H1 (cell line): ENCODE results near the gene SFTPB. TPM values are rescaled to one million over a fixed set of nuclear protein-coding genes. Genes with fewer than 3 reads are reported as not detected.

Experiments
- RNF2 ChIP-seq: fragments of 200-900, 300-1000 bp; sonication (generic); IDR thresholded peaks from 2 replicates; pipeline ENCODE4 v1.7.1; 2016; ENCODE audit warnings: borderline replicate concordance, low read depth, mild to moderate bottlenecking, antibody characterized with exemption, low read length; ENCODE audit not compliant: poor library complexity, severe bottlenecking; ENCODE audit errors: missing control alignments
- polyA plus RNA-seq, 7 experiments: library from polyadenylated mRNA; depleted of rRNA in 3 of 7; stranded (reverse) in 5 of 7; unstranded in 2 of 7; fragments of >200 nt in 5 of 7; fragments of 200-250 nt in 2 of 7; gene quantifications; 1 replicate in 5 of 7; 2 replicates in 1 of 7; 4 replicates in 1 of 7; pipeline versions ENCODE4 v1.2.1 to v1.2.3, GENCODE V29; 2011 to 2013; ENCODE audit warnings: missing spikeins in 2 of 7, mixed read lengths in 2 of 7
- total RNA-seq: library from RNA; stranded (reverse); fragmentation: NEBNext Ultra II Directional; extraction: Animal tissue kit (Norgen Biotek cat#: 25700); gene quantifications from 2 replicates; pipeline ENCODE4 v1.2.1, GENCODE V29; 2021

SFTPB gene
- total and polyA plus RNA-seq, 2 of the 8 experiments (the other 6 are each of a cell fraction or from before 2014, with no cell fraction given), result not detected

- TF ChIP-seq RNF2, result no peak
Observed at GRCh38 chr2:85717308-85718008, 49.5 kb upstream of the SFTPB start (continued).
